Breast epithelium (tissue), 4 donors: ENCODE data around the gene PIK3R5. TPM values are rescaled to one million over a fixed set of nuclear protein-coding genes. Genes with fewer than 3 reads are reported as not detected.

Source experiments
- DNase-seq, 2 donors: peaks; one replicate each; pipeline ENCODE4 v3.0.0-alpha.2; 2019; ENCODE audit warnings: low spot score in 2 of 2
- H3K27ac ChIP-seq, 2 donors: fragments of 200-600 bp; sonication (generic) in 1 of 2; one replicate each; pipeline ENCODE4 v1.5.1; 2016 to 2019; ENCODE audit warnings: mild to moderate bottlenecking in 1 of 2
- H3K27me3 ChIP-seq, 2 donors: fragments of 200-600 bp; sonication (generic) in 1 of 2; one replicate each; pipeline versions ENCODE4 v1.5.1 to v1.6.0; 2017 to 2019; ENCODE audit warnings: control low read depth in 1 of 2, mild to moderate bottlenecking in 1 of 2
- H3K36me3 ChIP-seq: fragments of 200-600 bp; one replicate; pipeline ENCODE4 v1.5.1; 2019
- H3K4me1 ChIP-seq, 2 donors: fragments of 200-600 bp; sonication (generic); one replicate each; pipeline ENCODE4 v1.5.1; 2016 to 2019; ENCODE audit warnings: control low read depth in 1 of 2
- H3K4me3 ChIP-seq, 3 donors: fragments of 200-600 bp; sonication (generic); 1 replicate in 2 of 3; 2 replicates in 1 of 3; pipeline ENCODE4 v1.5.1; 2016 to 2019; ENCODE audit warnings: mild to moderate bottlenecking in 3 of 3, moderate library complexity in 2 of 3
- H3K9me3 ChIP-seq, 2 donors: fragments of 200-600 bp; sonication (generic) in 1 of 2; one replicate each; pipeline ENCODE4 v1.5.1; 2016 to 2019; ENCODE audit warnings: control low read depth in 1 of 2
- CTCF ChIP-seq, 3 donors: fragments of 450-650 bp; IDR thresholded peaks; one replicate each; pipeline ENCODE4 v1.5.1; 2016 to 2017; ENCODE audit warnings: antibody characterized with exemption in 3 of 3, mild to moderate bottlenecking in 3 of 3, moderate library complexity in 3 of 3
- POLR2A ChIP-seq: fragments of 450-650 bp; IDR thresholded peaks from one replicate; pipeline ENCODE4 v1.6.1; 2016; ENCODE audit warnings: antibody characterized with exemption, mild to moderate bottlenecking, moderate library complexity
- POLR2AphosphoS5 ChIP-seq, 3 donors: sonication (generic); formaldehyde crosslinking; IDR thresholded peaks; one replicate each; pipeline ENCODE4 v1.6.1; 2017; ENCODE audit warnings: antibody characterized with exemption in 3 of 3
- intact Hi-C: fragments of 100-400 bp; cut with DNase I; formaldehyde crosslinking; loops from one replicate; pipeline ENCODE4 v1.15.1; 2023; ENCODE audit warnings: low total_unique reads
- total RNA-seq, 3 donors: library from RNA; depleted of rRNA; stranded (reverse); fragments of >200 nt; gene quantifications; one replicate each; pipeline ENCODE4 v1.1.0, GENCODE V29; 2016

Gene PIK3R5
- total RNA-seq, 3 donors from 2014 or later = 9.8 to 28.6 (median 12.3) TPM

DNA sequence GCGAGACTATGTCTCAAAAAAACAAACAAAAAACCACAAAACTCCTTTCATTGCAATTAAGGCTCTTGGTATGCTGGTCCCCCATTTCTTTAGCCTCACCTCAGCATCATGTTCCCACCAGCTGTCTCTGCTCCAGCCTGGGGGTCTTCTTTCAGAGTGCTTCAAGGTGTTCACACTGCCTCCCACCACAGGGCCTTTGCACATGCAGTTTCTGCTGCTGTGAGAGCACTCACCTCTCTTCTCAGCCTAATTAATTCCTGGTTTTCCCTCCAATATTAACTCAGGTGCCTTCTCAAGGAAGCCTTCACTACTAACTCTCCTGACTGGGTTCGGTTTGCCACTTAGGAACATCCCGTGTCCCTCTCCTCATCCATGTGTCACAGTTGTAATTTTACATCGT, 82.2 kb downstream of the PIK3R5 start:
- Histone ChIP-seq H3K4me1 (no peaks in the 10 kb centered on the region), H3K27me3 (no peaks in the 10 kb centered on the region), H3K27ac (no peak overlapping the region), H3K9me3 (no peaks in the 10 kb centered on the region), H3K4me3 (no peak overlapping the region), H3K36me3 (no peaks in the 10 kb centered on the region)
- DNase-seq = no peak
- no peak for TF ChIP-seq CTCF (IDR thresholded peaks at IDR 0.05)
- no peak for TF ChIP-seq POLR2A
- TF ChIP-seq POLR2AphosphoS5 (IDR thresholded peaks at IDR 0.05) = no peak
- intact Hi-C loops = no loop called here

DNA sequence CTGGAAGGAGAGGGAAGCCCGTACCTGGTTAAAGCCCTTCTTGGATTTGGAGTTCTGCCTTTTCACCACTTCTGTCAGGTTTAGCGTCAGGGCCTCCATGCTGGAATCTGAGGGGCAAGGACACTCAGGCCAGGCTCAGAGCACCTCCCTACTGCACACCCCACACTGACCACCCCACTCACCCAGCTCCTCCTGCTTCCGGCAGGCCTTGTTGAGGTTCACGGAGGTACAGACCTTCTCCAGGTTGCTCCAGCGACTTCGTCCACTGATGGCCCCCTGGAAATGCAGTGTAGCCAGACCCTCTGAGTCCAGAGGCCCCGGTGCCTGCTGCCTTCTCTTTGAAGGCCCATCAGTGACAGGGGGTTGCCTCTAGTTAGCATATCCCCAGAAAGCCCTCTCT, 83.9 kb downstream of the PIK3R5 start:
- H3K9me3 ChIP-seq = no peaks in the 10 kb centered on the region
- H3K36me3 ChIP-seq = no peaks in the 10 kb centered on the region
- H3K4me1 ChIP-seq = no peaks in the 10 kb centered on the region
- TF ChIP-seq CTCF (IDR thresholded peaks at IDR 0.05) (no peak), POLR2AphosphoS5 (IDR thresholded peaks at IDR 0.05) (no peak), POLR2A (no peak)
- intact Hi-C loops = no loop called here
- no peak overlapping the region for H3K27ac ChIP-seq
- DNase-seq = no peak
- no peaks in the 10 kb centered on the region for H3K27me3 ChIP-seq
- no peak overlapping the region for H3K4me3 ChIP-seq

- intact Hi-C loops = no loop called here
- Histone ChIP-seq H3K9me3 (no peaks in the 10 kb centered on the region), H3K27me3 (no peaks in the 10 kb centered on the region), H3K27ac (no peak overlapping the region), H3K36me3 (no peaks in the 10 kb centered on the region), H3K4me3 (no peak overlapping the region), H3K4me1 (no peaks in the 10 kb centered on the region)
- no peak for DNase-seq
- TF ChIP-seq POLR2AphosphoS5 (IDR thresholded peaks at IDR 0.05) (no peak), CTCF (IDR thresholded peaks at IDR 0.05) (no peak), POLR2A (no peak)
Measured at GRCh38 chr17:8880466-8880865, 85.0 kb downstream of the PIK3R5 start.

DNA sequence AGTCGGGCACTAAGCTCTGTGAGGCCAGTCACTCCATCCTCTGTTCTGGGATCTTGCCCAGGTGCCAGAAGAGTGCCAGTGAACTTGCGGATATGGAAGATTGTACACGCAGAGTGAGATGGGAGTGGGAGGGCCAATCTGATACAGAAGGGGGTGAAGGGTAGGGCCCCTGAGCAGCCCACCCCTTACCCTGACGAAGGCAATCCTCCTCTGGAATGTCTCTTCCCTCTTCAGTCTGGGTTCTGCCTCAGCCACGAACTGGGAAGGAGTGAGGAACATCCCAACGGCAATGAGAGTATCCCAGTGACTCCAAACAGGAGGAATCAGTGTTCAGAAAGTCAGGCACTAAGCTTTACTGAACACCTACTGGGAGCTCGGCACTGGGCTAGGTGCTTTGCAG, 86.1 kb downstream of the PIK3R5 start:
- H3K36me3 ChIP-seq = no peaks in the 10 kb centered on the region
- H3K9me3 ChIP-seq = no peaks in the 10 kb centered on the region
- TF ChIP-seq POLR2A (no peak), POLR2AphosphoS5 (IDR thresholded peaks at IDR 0.05) (no peak), CTCF (IDR thresholded peaks at IDR 0.05) (no peak)
- H3K4me3 ChIP-seq = no peak overlapping the region
- no peaks in the 10 kb centered on the region for H3K27me3 ChIP-seq
- no peak for DNase-seq
- H3K4me1 ChIP-seq = no peaks in the 10 kb centered on the region
- no peak overlapping the region for H3K27ac ChIP-seq
- intact Hi-C loops = no loop called here

- Histone ChIP-seq H3K27me3 (peaks cover 0 to 7% of the 10 kb centered on the region in 2 donors), H3K4me3 (no peak overlapping the region), H3K27ac (no peak overlapping the region), H3K4me1 (no peaks in the 10 kb centered on the region), H3K9me3 (no peaks in the 10 kb centered on the region), H3K36me3 (no peaks in the 10 kb centered on the region)
- DNase-seq = no peak
- intact Hi-C loops = no loop called here
- TF ChIP-seq POLR2AphosphoS5 (IDR thresholded peaks at IDR 0.05) = no peak
- no peak for TF ChIP-seq CTCF (IDR thresholded peaks at IDR 0.05)
- no peak for TF ChIP-seq POLR2A
Measured at GRCh38 chr17:8877984-8878383, 87.5 kb downstream of the PIK3R5 start.
